ENCODE data around the gene AASDH.

The AASDH gene

GRCh38 chr4:56391270-56391669 is 4.0 kb upstream of the AASDH start:
- TF ChIP-seq TEAD4 (IDR thresholded peaks at IDR 0.05) (no peak), REST (IDR thresholded peaks at IDR 0.05; ENCODE audit: low read depth) (no peak), NFIC (IDR thresholded peaks at IDR 0.05) (no peak), CREB1 (IDR thresholded peaks at IDR 0.05; ENCODE audit: low read depth) (no peak), RAD21 (IDR thresholded peaks at IDR 0.05; ENCODE audit: low read depth) (no peak), CEBPB (IDR thresholded peaks at IDR 0.05) (no peak), FOXM1 (IDR thresholded peaks at IDR 0.05; ENCODE audit: borderline replicate concordance, low read depth) (no peak), YY1 (IDR thresholded peaks at IDR 0.05; ENCODE audit: low read depth) (no peak), EP300 (IDR thresholded peaks at IDR 0.05; ENCODE audit: borderline replicate concordance) (no peak), EGR1 (IDR thresholded peaks at IDR 0.05) (no peak), TCF12 (IDR thresholded peaks at IDR 0.05; ENCODE audit: low read depth) (no peak), USF1 (IDR thresholded peaks at IDR 0.05) (no peak), ZBTB7A (IDR thresholded peaks at IDR 0.05; ENCODE audit: low read depth) (no peak), TAF1 (IDR thresholded peaks at IDR 0.05; ENCODE audit: low read depth) (no peak)
- TF ChIP-seq, protein P1, sequence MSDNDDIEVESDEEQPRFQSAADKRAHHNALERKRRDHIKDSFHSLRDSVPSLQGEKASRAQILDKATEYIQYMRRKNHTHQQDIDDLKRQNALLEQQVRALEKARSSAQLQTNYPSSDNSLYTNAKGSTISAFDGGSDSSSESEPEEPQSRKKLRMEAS (IDR thresholded peaks at IDR 0.05) = no peak

DNA sequence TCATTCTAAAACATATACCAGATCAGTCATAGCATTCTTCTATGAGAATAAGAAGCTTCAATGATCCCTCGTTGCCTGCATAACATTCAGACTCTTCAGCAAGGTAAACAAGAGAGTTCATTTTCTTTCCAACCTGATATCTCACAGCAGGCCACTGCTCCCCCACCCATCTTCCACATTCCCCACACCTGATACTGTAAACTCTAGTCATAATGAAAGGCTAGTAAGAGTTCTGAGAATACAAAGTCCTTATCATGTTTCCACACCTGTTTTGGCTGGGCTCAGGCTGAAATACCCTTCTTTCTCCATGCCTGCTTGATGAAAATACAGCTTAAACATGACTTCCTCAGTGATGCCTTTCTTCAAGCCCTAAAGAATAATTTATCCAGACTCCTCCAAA is 2.3 kb upstream of the AASDH start:
- no peak for TF ChIP-seq CREB1 (IDR thresholded peaks at IDR 0.05; ENCODE audit: low read depth)
- TF ChIP-seq CEBPB (IDR thresholded peaks at IDR 0.05) = no peak
- no peak for TF ChIP-seq RAD21 (IDR thresholded peaks at IDR 0.05; ENCODE audit: low read depth)
- no peak for TF ChIP-seq TEAD4 (IDR thresholded peaks at IDR 0.05)
- no peak for TF ChIP-seq REST (IDR thresholded peaks at IDR 0.05; ENCODE audit: low read depth)
- no peak for TF ChIP-seq ZBTB7A (IDR thresholded peaks at IDR 0.05; ENCODE audit: low read depth)
- TF ChIP-seq TCF12 (IDR thresholded peaks at IDR 0.05; ENCODE audit: low read depth) = no peak
- TF ChIP-seq TAF1 (IDR thresholded peaks at IDR 0.05; ENCODE audit: low read depth) = no peak
- TF ChIP-seq YY1 (IDR thresholded peaks at IDR 0.05; ENCODE audit: low read depth) = no peak
- TF ChIP-seq FOXM1 (IDR thresholded peaks at IDR 0.05; ENCODE audit: borderline replicate concordance, low read depth) = no peak
- TF ChIP-seq EP300 (IDR thresholded peaks at IDR 0.05; ENCODE audit: borderline replicate concordance) = no peak
- no peak for TF ChIP-seq NFIC (IDR thresholded peaks at IDR 0.05)

GRCh38 chr4:56388306-56388705 is 1.0 kb upstream of the AASDH start:
- TF ChIP-seq, protein P1 (IDR thresholded peaks at IDR 0.05) = no peak
- TF ChIP-seq YY1 (IDR thresholded peaks at IDR 0.05; ENCODE audit: low read depth) (no peak), REST (IDR thresholded peaks at IDR 0.05; ENCODE audit: low read depth) (no peak), TCF12 (IDR thresholded peaks at IDR 0.05; ENCODE audit: low read depth) (no peak), NFIC (IDR thresholded peaks at IDR 0.05) (no peak), CREB1 (IDR thresholded peaks at IDR 0.05; ENCODE audit: low read depth) (no peak), TAF1 (IDR thresholded peaks at IDR 0.05; ENCODE audit: low read depth) (no peak), FOXM1 (IDR thresholded peaks at IDR 0.05; ENCODE audit: borderline replicate concordance, low read depth) (no peak), USF1 (IDR thresholded peaks at IDR 0.05) (no peak)

DNA sequence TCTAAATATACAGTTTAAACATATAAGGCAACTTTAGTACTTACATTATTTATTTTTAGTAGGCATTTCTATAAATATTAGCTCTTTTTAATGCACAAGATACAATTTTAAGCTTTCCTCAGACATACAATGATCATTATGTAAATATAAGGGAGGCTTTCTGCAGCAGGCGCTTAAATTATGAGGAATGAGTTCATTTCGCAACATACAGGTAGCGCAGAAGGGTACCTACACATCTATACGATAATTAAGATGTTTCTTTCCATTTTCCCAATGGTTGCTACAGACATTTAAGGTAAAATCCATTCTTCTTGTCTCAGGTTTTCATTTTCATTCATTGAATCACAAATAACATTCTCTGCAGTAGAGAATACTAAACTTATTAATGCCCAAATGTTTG is 1.2 kb downstream of the AASDH start:
- TF ChIP-seq USF1 (IDR thresholded peaks at IDR 0.05) (no peak), REST (IDR thresholded peaks at IDR 0.05; ENCODE audit: low read depth) (no peak), RAD21 (IDR thresholded peaks at IDR 0.05; ENCODE audit: low read depth) (no peak), TAF1 (IDR thresholded peaks at IDR 0.05; ENCODE audit: low read depth) (no peak), FOXM1 (IDR thresholded peaks at IDR 0.05; ENCODE audit: borderline replicate concordance, low read depth) (no peak), CEBPB (IDR thresholded peaks at IDR 0.05) (no peak), TEAD4 (IDR thresholded peaks at IDR 0.05) (no peak)

Data from Ishikawa (cell line).